IPS-NIHi11 (cell line): ENCODE measurements around the gene ARCN1.
A peak's percentile ranks its signal among the peaks of the same experiment; 100 is the strongest.
"Not testable (repeated sequence)": the region's sequence is repeated elsewhere in the genome, so short reads cannot be mapped to it uniquely, and the experiment has no call there.

ENCODE experiments used
- DNase-seq: peaks from one replicate; pipeline ENCODE4 v3.0.0; 2012; ENCODE audit warnings: mixed read lengths, low spot score

Gene ARCN1

DNA sequence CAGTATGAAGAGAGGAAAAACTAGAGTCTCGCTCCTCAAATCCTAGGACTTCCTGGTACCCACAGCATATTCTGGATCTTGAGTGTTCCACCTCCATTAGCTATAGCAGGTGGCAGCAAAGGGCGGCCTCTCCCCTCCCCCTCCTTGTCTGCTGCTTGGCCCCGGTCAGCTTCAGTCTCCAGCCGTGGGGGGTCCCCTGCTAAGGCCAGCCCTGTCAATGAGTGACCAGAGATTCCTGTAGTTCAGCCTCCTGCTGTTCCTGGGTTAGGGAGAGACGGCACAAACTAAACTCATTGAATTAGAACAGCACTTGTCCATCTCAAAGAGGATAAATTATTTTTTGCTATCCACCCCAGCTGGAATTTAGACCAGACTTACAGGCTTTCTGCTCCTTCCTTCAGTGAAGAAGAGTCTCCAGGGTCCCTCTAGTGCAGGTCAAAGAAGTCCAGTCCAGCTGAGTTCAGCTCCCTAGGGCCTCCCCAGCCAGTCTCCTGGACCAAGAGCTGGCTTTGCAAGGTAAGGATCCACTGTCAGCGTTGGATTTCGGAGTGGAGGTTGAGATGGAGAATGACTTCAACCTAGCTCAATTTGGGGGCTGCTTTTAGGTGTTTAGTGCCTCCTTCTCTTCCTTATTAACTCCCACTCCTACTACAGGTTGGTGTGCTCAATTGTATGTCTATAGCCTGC is 34.1 kb downstream of the ARCN1 start:
- DNase-seq, result no peak

DNA sequence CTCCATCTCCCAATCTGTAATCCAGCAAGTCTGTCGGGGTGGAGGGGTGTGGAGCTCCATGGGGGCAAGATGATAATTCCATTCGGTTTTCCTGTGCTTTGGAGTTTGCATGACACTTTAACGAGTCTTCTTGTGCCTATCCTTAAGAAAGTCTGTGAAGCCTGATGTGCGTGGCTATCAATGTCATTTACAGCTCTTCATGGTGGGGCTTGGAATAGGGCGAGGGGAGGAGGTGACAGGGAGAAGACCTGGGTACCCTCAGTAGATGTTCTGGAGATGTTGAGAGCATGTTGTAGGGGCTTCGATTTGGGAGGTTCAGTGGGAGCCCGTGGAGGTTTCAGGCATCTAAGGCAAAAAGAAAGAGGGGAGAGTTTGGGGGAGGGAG is 34.6 kb downstream of the ARCN1 start:
- no peak for DNase-seq

DNA sequence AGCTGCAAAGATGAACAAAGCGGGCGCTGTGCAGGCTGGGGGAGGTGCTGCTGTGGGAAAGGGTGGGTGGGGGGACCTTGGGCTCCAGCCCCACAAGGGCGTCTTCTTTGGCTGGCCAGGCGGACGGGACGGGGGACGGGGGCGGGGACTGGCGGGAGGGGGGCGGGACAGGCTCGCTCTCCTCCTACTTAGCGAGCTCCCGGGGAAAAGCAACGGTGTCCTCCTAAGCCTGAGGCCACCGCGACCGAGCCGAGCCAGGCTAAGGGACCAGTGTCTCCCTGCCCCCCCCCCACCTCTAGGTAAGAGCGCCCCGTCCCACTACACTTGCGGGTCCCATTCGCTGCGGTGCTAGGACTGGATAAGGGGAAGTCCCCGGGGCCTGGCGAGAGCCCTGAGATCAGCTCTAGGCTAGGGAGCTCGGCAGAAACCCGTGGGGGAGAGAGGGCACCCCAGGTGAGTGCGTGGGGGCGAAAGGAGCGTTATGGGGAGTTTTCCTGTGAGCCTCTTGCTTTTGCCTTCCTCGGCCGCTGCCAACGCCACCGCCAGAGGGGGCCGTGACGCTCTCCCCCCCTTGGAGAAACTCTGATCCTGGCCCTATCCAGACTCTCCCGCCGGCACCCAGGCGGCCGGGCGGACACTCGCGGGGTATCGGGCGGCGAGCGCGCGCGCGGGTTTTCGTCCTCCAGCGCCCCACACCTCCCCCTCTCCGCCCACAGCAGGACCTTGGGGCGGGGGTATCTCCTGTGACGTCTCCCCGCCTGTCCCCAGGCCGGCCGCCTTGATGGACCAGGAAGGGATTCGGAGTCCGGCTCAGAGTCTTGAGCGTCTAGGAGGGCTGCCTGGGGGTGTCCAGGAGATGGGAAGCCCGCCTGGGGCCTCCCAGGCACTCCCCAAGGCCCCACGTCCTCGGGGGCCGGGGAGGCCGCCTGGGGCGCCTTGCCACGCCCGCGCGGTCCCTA is 35.5 kb downstream of the ARCN1 start, which contains the start of gene PHLDB1:
TSS of gene PHLDB1 (plus strand) at position 215 of the 959 bp plus-strand sequence. CDS start 6,222 bp downstream, outside the sequence.
- DNase-seq, result peak; percentile 57

DNA sequence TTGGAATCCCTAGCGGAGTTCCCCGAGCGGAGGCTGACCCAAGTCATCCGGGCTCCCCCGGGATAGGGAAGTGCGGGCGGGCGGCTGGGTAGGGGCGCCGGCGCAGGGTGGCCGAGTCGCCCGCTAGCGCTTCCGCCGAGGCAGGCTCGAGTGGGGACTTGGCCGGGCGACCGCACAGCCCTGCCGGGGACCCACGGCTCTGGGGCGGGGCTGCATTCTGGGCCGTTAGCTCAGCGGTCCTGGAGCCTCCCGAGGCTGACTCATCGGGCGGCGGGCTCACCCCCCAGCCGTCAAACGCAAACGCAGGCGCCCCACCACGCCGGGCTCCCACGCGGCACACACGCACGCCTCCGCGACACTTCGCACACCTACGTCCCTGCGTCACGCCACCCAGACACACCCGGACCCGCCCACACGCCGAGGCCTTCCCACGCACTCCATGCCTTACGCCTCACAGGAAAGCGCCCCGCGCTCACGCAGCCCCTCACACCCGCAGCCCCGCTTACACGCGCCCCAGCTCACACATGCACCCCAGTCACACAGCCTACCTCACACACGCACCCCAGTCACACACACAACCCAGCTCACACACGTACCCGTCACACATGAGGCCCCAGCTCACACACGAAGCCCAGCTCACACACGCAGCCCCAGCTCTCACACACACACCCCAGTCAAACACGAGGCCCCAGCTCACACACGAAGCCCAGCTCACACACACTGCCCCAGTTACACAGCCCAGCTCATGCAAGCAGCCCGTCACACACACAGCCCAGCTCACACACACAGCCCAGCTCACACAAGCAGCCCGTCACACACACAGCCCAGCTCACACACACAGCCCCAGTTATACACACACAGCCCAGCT is 36.4 kb downstream of the ARCN1 start:
- DNase-seq, result peak; percentile 30

DNA sequence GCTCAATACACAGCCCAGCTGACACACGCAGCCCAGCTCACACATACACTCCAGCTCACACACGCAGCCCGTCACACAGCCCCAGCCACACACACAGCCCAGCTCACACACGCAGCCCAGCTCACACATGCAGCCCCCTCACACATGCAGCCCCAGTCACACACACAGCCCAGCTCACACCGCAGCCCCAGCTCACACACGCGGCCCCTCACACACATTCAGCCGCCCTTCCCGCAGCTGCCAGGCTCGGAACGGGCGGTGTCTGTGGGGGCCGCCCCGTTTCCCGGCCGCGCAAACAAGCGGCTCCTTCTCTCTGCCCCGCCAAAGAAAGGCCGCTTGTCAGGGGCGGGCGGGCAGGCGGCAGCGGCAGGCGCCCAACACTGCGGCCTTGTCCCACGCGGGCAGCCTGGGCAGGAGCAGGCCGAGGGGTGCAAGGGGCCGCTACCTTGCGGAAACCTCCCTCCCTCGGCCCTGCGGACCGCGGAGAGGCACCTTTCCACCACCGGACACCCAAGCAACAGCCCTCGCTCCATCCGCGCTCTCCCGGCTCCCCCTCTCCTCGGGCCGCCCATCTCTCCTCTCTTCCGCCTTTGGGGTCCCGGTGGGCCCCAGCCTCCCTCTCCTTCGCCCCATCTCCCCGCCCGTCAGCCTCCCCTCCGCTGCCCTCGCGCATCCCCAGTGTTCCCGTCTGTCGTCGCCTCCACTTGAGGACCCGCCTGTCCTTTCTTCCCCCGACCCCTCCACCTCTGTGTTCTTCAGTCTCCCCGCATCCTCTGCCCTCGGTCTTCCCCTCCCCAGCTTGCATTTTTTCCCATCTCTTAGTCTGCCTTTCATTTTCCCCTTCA is 37.4 kb downstream of the ARCN1 start:
- DNase-seq, result no peak

DNA sequence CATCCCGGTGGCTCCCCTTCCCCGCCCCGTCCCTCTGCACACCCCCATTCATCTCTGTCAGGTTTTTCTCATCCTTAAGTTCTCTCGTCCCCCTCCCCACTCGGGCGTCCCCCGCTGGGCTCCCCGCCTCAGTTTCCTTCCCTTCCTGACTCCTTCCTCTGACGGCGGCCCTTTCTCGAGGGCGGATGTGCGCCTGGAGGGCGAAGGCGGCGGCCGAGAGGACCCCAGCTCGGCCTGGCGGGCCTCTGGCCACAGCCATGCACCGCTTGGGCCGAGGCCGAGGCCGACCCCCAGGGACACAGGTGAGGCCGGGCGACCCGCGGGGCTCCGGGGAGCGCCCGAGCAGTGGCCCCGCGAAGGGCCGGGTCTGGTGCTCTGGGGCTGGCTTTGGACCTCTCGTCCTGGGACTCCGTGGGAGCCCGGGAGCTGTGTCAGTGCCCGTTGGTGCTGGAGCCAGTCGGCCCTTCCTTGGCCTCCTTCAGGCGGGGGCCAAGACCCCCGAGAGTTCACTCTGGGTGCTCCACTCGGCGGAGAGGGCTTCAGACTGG is 38.1 kb downstream of the ARCN1 start:
- DNase-seq, result no peak

DNA sequence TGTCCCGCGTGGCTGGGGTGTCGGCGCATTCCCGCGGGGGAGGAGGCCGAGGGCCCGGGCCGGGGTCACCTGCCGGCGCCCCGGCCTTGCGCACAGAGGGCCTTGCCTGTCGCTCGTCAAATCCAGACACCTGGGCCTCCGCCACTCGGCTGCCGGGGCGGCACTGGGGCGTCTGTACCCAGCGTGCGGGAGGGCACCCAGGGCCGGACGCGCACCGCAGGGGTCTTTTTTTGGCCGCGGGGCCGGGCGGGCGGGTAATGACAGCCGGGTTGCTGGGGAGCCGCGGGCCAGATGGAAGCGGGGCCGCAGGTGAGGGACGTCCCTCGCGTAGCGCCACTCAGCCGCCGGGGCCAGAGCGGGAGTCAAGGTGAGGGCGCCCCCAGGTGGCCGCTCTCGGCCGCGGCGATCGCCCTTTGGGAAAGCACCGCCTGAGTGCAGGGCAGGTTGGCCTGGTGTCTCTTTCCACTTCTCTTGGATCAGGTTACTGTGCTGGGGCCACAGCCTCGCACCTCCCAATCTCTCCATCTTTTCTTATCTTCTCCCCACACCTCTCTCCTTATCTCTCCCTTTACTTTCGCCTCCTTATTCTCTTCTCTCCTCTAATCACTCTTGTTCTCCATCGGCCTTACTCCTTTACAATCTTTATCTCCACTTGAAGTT is 38.7 kb downstream of the ARCN1 start:
- peak; percentile 82 for DNase-seq

DNA sequence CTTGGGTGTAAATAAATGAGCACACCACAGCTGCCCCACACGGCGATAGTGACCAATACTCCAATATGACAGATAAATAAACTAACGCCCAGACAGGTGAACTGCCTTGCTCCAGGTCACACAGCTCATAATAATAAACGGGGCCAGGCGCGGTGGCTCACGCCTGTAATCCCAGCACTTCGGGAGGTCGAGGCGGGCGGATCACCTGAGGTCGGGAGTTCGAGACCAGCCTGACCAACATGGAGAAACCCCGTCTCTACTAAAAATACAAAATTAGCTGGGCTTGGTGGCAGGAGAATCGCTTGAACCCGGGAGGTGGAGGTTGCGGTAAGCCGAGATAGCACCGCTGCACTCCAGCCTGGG is 39.2 kb downstream of the ARCN1 start:
- DNase-seq, result not testable (repeated sequence)

DNA sequence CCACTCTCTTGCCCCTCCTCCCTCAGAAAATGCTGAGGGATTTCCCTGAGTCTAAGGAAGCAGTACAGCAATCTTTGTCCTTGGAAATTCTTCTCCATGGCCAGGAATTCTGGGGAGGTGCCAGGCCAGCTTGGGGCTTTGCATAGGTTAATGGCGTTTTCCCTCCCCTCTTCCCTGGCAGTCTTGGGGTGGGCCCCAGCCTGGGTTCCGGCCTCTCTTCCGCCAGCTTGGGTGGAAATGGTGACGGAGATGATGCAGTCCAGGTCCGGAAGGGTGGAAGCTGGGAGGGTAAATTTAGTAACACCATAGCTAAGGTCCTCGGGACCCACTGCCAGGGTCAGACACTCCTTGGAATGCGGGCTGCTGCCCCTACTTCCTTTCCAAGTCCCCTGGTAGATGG is 40.2 kb downstream of the ARCN1 start:
- DNase-seq, result no peak

DNA sequence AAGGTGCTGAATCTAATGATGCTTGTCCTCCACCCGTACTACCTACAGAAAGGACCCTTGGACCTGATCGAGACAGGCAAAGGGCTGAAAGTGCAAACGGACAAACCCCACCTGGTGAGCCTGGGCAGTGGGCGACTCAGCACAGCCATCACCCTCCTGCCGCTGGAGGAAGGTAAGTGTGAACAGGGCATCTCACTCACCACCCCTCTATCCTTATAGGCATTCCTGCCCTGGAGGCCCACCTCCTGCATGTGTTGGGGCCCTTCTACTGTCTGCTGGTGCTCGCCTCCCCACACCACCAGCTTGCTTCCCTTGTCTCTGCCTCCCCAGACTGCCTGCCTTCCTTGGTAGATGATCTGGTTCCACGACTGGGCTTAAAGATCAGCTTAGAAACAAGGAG is 42.3 kb downstream of the ARCN1 start:
- DNase-seq, result no peak

DNA sequence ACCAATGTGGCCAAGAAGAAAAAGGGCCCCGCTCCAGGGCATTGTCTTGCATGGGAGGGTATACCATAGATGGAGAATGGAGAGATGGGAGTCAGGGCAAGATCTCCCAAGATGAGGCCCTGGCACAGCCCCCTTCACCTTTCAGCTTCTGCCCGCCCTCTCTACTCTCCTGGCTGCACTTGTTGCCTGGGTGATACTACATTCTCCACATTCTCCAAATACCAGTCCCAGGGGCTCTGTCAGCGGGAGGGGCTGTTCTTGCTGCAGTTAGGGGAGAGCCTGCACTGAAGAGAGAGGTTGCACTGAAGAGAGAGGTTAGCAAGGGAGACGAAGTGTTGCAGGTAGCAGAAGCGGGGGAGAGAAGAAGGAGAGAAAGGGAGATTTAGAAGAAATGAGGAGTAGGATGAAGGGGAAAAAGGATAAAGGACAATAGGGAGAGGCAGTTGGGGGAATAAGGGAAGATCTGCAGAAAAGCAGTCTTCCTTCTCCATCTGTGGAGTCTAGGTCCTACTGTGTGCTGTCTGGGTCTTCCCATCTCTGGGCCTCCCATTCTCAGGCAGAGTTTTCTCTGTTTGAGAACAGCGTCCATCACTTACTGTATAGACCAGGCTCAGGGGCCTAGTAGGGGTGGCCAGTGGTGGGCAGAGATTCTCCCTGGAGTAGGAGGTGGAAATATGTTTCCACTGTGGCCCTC is 43.2 kb downstream of the ARCN1 start:
- peak; percentile 67 for DNase-seq

DNA sequence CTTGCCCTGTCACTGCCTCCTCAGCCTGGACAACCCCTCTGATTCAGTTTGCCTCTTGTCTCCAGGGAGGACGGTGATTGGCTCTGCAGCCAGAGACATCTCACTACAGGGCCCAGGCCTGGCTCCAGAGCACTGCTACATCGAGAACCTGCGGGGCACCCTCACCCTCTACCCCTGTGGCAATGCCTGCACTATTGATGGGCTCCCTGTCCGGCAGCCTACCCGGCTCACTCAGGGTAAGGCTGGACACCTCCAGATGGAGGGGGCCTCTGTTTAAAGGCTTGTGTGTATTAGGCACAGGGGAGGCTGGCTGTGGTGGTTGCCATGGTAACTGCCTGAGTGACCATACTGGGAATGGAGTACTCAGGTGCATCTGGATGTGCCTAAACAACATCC is 43.8 kb downstream of the ARCN1 start:
- DNase-seq, result no peak

DNA sequence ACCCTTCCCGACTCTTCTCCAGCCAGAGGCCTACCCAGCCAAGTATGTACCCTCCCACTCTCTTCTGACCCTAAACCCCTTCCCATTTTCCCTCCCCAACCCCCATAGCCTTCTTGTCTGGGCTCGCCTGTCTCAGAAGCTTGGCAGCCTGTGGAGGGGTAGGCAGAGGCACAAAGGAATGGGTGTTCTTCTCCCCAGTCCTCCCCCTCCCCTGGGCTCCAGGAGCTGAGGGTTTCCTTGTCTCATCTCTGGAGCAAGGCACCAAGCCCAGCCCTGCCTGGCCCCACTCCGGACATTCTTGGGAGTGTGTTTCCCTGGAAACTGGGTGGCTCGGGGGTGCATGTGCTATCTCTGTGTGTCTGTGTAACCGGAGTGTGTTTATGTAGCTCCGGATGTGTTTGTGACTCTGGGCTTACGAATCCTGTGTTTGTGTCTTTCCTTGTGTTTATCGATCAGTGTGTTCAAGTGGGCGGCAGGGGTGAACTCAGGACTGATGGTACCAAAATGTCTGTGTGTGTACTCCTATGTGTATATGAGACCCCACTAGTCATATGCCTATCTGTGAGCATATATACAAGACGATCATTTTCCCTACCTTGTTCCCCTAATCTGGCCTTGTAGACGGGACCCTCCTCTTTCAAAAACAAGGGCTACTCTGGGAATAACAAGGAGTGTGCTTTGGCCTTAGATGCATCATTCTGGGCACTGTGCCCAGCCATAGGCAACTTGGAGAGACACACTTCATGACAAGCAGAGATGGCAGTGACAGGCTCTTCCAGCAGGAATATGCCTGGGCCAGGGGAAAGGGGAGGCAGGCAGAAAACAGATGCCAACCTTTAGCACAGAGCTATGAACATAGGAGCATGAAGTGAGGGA is 46.1 kb downstream of the ARCN1 start:
- DNase-seq, result no peak

DNA sequence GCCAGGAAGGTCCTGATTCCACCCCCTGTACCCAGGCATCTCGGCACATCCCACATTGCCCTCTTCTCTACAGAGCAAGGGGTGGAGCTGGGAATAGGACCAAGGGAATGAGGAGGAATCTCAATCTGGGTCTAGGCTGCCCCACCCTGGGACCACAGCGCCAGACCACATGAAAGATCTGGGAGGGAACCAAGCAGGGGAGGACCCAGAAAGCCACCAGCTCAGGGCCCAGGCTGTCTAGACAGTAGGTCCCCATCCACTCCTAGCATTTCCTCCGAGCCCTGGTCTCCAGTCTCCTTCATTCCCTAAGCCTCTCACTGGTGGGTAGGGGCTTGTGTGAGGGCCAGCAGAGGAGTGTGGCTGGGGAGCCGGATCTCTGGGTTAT is 46.8 kb downstream of the ARCN1 start:
- DNase-seq, result no peak

DNA sequence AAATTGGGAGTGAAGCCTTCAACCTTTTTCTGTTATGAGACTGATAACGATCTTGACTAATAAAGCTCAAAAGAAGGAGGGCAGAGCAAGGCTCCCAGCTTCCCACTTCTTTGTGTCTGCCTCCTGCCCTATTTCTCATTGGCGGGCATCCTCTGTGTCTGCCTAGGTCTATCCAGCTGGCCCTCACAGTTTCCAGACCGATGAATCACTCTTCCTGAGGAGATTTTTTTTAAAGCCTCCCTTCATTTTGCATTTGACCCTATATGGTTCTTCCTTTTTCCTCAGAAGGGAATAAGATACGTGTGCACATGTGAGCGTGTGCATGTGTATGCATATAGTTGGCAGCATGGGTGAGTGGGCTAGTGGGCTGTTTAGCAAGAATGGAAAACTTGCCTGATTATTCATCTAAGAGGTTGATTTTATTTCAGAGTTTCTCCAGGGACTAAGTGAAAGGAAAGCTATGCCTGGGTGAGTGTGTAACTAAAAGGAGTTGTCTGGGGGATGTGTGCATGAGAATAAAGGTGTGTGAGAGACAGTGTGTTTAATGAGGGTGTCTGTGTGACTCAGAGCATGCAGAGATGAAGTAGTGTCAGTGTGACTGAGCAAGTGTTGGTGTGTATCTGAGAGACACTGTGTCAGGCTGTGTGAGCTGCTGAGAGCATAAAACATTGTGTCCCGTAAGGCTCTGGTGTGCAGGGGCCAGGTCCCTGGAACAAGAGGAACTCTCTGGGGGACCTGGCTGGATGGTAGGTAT is 47.4 kb downstream of the ARCN1 start:
- no peak for DNase-seq

DNA sequence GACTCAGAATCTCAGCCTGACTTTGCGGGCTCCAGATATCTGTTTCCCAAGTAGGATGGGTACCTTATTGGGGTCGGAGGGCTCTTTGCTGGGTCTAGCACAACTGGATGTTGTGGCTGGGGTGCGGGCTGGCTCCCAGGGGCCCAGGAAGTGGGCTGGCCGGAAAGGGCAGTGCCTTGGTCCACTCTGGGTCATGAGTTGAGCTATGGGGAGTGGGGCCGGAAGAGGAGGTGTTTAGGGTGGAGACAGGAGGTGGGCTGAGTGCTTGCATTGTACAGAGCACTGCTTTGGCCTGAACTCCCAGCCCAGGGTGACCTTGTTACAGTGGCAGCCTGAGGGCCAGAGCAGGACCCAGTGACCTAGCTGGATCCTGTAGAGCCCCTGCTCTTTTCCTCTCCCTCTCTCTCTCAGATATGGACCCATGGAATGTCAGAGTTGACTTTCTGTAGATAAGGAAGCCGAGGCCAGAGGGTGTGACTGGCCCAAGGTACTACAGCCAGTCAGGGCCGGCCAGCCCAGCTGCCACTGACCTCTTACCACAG is 48.4 kb downstream of the ARCN1 start:
- DNase-seq, result no peak

DNA sequence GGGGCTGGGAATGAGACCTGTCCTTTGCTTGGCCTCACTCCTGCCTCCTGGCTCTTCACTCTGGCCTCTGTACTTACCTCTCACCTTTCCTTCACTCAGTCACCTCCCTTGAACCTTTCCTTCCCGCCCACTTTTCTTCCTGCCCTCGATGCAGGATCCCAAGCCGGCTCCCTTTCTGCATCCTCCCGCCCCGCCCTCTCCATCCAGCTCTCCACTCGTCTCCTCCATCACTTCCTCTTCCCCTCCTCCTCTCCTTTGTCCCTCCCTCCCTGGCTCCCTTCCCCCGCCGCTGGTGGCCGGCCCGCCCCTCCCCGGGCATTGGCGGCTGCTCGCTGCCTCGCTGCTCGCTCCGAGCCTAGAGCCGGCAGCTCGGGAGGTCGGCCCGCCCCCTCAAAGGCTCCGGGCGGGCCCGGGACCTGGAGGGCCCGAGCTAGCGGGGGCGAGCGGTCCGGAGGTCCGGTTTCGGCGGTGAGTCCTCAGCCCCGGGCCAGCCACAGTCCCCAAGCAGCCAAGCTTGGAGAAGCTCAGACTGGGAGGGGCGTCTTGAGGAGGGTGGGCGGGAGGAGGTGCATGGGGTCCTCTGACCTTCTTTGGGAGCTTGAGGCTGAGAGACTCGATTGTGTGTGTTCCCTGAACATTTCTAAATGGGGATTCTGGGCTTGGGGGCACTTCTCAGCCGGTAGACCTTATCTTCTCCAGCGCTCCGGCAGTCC is 49.0 kb downstream of the ARCN1 start:
- DNase-seq, result peak; percentile 89
